Stimulated activated CD4-positive, alpha-beta T cell treated with anti-CD3 and anti-CD28 coated beads, Interleukin-1b, Interleukin-23, amount 100 ng/mL, for 1 hour (primary cell): ENCODE results near the gene PDGFA.

ENCODE experiments used
- DNase-seq, 2 donors: peaks; one replicate each; pipeline ENCODE4 v3.0.0-alpha.2; 2020; ENCODE audit warnings: low read depth in 2 of 2

The PDGFA gene

GRCh38 chr7:491292-491957 lies 28.2 kb downstream of the PDGFA start:
- DNase-seq: no peak

GRCh38 chr7:490461-491291 lies 29.0 kb downstream of the PDGFA start:
- DNase-seq: no peak

GRCh38 chr7:489876-490275 lies 29.8 kb downstream of the PDGFA start:
- DNase-seq: no peak

- DNase-seq: no peak
Observed at GRCh38 chr7:486216-486743, 33.4 kb downstream of the PDGFA start.

- DNase-seq: no peak
Observed at GRCh38 chr7:485188-486081, 34.2 kb downstream of the PDGFA start.

- DNase-seq: no peak
Observed at GRCh38 chr7:484356-485101, 35.1 kb downstream of the PDGFA start.

GRCh38 chr7:483656-484355 lies 35.8 kb downstream of the PDGFA start:
- DNase-seq: no peak

- DNase-seq: no peak
Observed at GRCh38 chr7:482521-483083, 37.0 kb downstream of the PDGFA start.

GRCh38 chr7:481219-481930 lies 38.3 kb downstream of the PDGFA start:
- no peak for DNase-seq

GRCh38 chr7:480531-481218 lies 39.0 kb downstream of the PDGFA start:
- no peak for DNase-seq

- no peak for DNase-seq
Observed at GRCh38 chr7:479948-480499, 39.6 kb downstream of the PDGFA start.

- no peak for DNase-seq
Observed at GRCh38 chr7:479115-479947, 40.3 kb downstream of the PDGFA start.

GRCh38 chr7:477626-478220 lies 41.9 kb downstream of the PDGFA start:
- DNase-seq: no peak

- DNase-seq: no peak
Observed at GRCh38 chr7:476736-477360, 42.8 kb downstream of the PDGFA start.

GRCh38 chr7:475951-476441 lies 43.6 kb downstream of the PDGFA start:
- no peak for DNase-seq

GRCh38 chr7:475425-475728 lies 44.3 kb downstream of the PDGFA start:
- DNase-seq: no peak
